Endodermal cell (in vitro differentiated cells): ENCODE data around the gene ERCC3. TPM values are rescaled to one million over a fixed set of nuclear protein-coding genes. Genes with fewer than 3 reads are reported as not detected.

ENCODE experiments used
- DNase-seq: peaks from one replicate; pipeline ENCODE4 v3.0.0-alpha.2; 2017
- H3K27ac ChIP-seq: 2 replicates; pipeline ENCODE4 v1.5.1; 2013; ENCODE audit warnings: mild to moderate bottlenecking, low read depth, low read length, moderate library complexity
- H3K27me3 ChIP-seq: 2 replicates; pipeline ENCODE4 v1.6.1; 2013; ENCODE audit warnings: mild to moderate bottlenecking, low read length, moderate library complexity; ENCODE audit not compliant: insufficient read depth, control insufficient read depth, poor library complexity, severe bottlenecking
- H3K36me3 ChIP-seq: 2 replicates; pipeline ENCODE4 v1.7.0; 2013; ENCODE audit warnings: mild to moderate bottlenecking, low read length, moderate library complexity; ENCODE audit not compliant: control insufficient read depth, insufficient read depth
- H3K4me1 ChIP-seq: one replicate; pipeline ENCODE4 v1.7.0; 2013; ENCODE audit warnings: low read length; ENCODE audit not compliant: control insufficient read depth, insufficient read depth
- H3K4me3 ChIP-seq: 2 replicates; pipeline ENCODE4 v1.5.1; 2013; ENCODE audit warnings: mild to moderate bottlenecking, low read length, moderate library complexity
- H3K9ac ChIP-seq: 2 replicates; pipeline ENCODE4 v1.6.1; 2013; ENCODE audit warnings: mild to moderate bottlenecking, low read length, moderate library complexity; ENCODE audit not compliant: poor library complexity, severe bottlenecking; ENCODE audit errors: extremely low read depth
- H3K9me3 ChIP-seq: 2 replicates; pipeline ENCODE4 v1.6.1; 2013; ENCODE audit warnings: mild to moderate bottlenecking, low read length, moderate library complexity; ENCODE audit not compliant: control insufficient read depth
- H3K27ac Mint-ChIP-seq: 2 replicates; pipeline ENCODE4 v1.8.0; 2020; ENCODE audit warnings: mixed read lengths
- H3K27me3 Mint-ChIP-seq: 2 replicates; pipeline ENCODE4 v1.8.0; 2021; ENCODE audit warnings: mild to moderate bottlenecking, mixed read lengths; ENCODE audit not compliant: insufficient read depth
- H3K36me3 Mint-ChIP-seq: 2 replicates; pipeline ENCODE4 v1.8.0; 2020; ENCODE audit warnings: low read depth, mixed read lengths
- H3K4me1 Mint-ChIP-seq: 2 replicates; pipeline ENCODE4 v1.8.0; 2020; ENCODE audit warnings: mixed read lengths
- H3K4me3 Mint-ChIP-seq: 2 replicates; pipeline ENCODE4 v1.8.0; 2020; ENCODE audit warnings: mild to moderate bottlenecking, moderate library complexity, mixed read lengths
- H3K9me3 Mint-ChIP-seq: 2 replicates; pipeline ENCODE4 v1.8.0; 2020; ENCODE audit warnings: mild to moderate bottlenecking, mixed read lengths
- CTCF ChIP-seq: fragments of 200-600 bp; sonication (generic); conservative IDR thresholded peaks from 2 replicates; pipeline ENCODE4 v1.5.0; 2021; ENCODE audit warnings: antibody characterized with exemption, mild to moderate bottlenecking
- WGBS, 2 experiments: methylation state at CpG; one replicate each; pipeline versions ENCODE4 v1.1.5 to v1.1.7; 2013; ENCODE audit warnings: missing lambda C conversion rate in 2 of 2, mixed read lengths in 1 of 2; ENCODE audit not compliant: insufficient coverage in 1 of 2, insufficient read length in 1 of 2; 5-methylcytosine and 5-hydroxymethylcytosine counted together
- total RNA-seq, 2 donors: library from RNA; stranded (reverse); fragmentation: NEBNext Ultra II Directional in 1 of 2; extraction: Animal tissue kit (Norgen Biotek cat#: 25700) in 1 of 2; gene quantifications; 2 replicates in 1 of 2; 3 replicates in 1 of 2; pipeline ENCODE4 v1.2.1, GENCODE V29; 2021

ERCC3 gene
- total RNA-seq, 2 donors from 2014 or later = 64.5 to 72.6 TPM

GRCh38 chr2:127220768-127221527 is 73.0 kb downstream of the ERCC3 start:
- Mint-ChIP-seq H3K27ac (peak overlapping the region; percentile 91), H3K36me3 (no peaks in the 10 kb centered on the region), H3K4me1 (peaks cover 21% of the 10 kb centered on the region), H3K27me3 (peaks cover 36% of the 10 kb centered on the region), H3K4me3 (peak overlapping the region; percentile 79), H3K9me3 (no peaks in the 10 kb centered on the region)
- peak overlapping the region; percentile 68 for H3K27ac ChIP-seq
- no peaks in the 10 kb centered on the region for H3K4me1 ChIP-seq
- peak overlapping the region; percentile 81 for H3K4me3 ChIP-seq
- no peaks in the 10 kb centered on the region for H3K9me3 ChIP-seq
- peak; percentile 83 for DNase-seq
- peak overlapping the region; percentile 64 for H3K9ac ChIP-seq
- WGBS, 2 experiments = 28 to 34% methylated on average over 16 to 31 of the region's 31 CpGs
- no peaks in the 10 kb centered on the region for H3K36me3 ChIP-seq
- peaks cover 18% of the 10 kb centered on the region for H3K27me3 ChIP-seq
- no peak for TF ChIP-seq CTCF

- Mint-ChIP-seq H3K9me3 (no peaks in the 10 kb centered on the region), H3K27ac (peak within 1 kb of the TSS; percentile 91), H3K4me3 (peak within 1 kb of the TSS; percentile 79), H3K36me3 (no peaks in the 10 kb centered on the region), H3K27me3 (peaks cover 38% of the 10 kb centered on the region), H3K4me1 (peaks cover 14% of the 10 kb centered on the region)
- peak within 1 kb of the TSS; percentile 64 for H3K9ac ChIP-seq
- WGBS, 2 experiments = 0% methylated on average over 31 to 43 of the region's 43 CpGs
- DNase-seq = peak; percentile 81
- H3K4me3 ChIP-seq = peak within 1 kb of the TSS; percentile 85
- no peak for TF ChIP-seq CTCF
- H3K27me3 ChIP-seq = peaks cover 18% of the 10 kb centered on the region
- H3K36me3 ChIP-seq = no peaks in the 10 kb centered on the region
- H3K27ac ChIP-seq = peak within 1 kb of the TSS; percentile 68
- no peaks in the 10 kb centered on the region for H3K4me1 ChIP-seq
- H3K9me3 ChIP-seq = no peaks in the 10 kb centered on the region
These were observed 73.7 kb downstream of the ERCC3 start, which contains the start of gene CYP27C1 for GRCh38 chr2:127220102-127220767. CYP27C1 (minus strand) TSS chr2:127220299; CDS start chr2:127220270, 29 bp downstream.

- H3K9ac ChIP-seq = peak overlapping the region; percentile 41
- no peak overlapping the region for H3K27ac Mint-ChIP-seq
These were observed 74.5 kb downstream of the ERCC3 start for GRCh38 chr2:127219171-127220070.

More at GRCh38 chr2:127219171-127220070, 74.5 kb downstream of the ERCC3 start:
- 0% methylated on average over 23 to 71 of the region's 71 CpGs for WGBS, 2 experiments
- H3K27me3 ChIP-seq = peaks cover 18% of the 10 kb centered on the region
- Mint-ChIP-seq H3K36me3 (no peaks in the 10 kb centered on the region), H3K4me1 (peaks cover 9% of the 10 kb centered on the region), H3K4me3 (peak overlapping the region; percentile 79), H3K9me3 (no peaks in the 10 kb centered on the region), H3K27me3 (peaks cover 39% of the 10 kb centered on the region)
- DNase-seq = peak; percentile 85
- H3K9me3 ChIP-seq = no peaks in the 10 kb centered on the region
- H3K4me3 ChIP-seq = peak overlapping the region; percentile 85
- peak overlapping the region; percentile 63 for H3K27ac ChIP-seq
- H3K36me3 ChIP-seq = no peaks in the 10 kb centered on the region
- no peaks in the 10 kb centered on the region for H3K4me1 ChIP-seq
- no peak for TF ChIP-seq CTCF
